Measurements from ENCODE around the gene AQP11. TPM values are rescaled to one million over a fixed set of nuclear protein-coding genes. Genes with fewer than 3 reads are reported as not detected.

Gene AQP11
- total RNA-seq, 4 donors from 2014 or later, result 0.34 to 2.3 (median 0.68) TPM

GRCh38 chr11:77602381-77603088, 12.8 kb downstream of the AQP11 start:
- TF ChIP-seq, protein P1, sequence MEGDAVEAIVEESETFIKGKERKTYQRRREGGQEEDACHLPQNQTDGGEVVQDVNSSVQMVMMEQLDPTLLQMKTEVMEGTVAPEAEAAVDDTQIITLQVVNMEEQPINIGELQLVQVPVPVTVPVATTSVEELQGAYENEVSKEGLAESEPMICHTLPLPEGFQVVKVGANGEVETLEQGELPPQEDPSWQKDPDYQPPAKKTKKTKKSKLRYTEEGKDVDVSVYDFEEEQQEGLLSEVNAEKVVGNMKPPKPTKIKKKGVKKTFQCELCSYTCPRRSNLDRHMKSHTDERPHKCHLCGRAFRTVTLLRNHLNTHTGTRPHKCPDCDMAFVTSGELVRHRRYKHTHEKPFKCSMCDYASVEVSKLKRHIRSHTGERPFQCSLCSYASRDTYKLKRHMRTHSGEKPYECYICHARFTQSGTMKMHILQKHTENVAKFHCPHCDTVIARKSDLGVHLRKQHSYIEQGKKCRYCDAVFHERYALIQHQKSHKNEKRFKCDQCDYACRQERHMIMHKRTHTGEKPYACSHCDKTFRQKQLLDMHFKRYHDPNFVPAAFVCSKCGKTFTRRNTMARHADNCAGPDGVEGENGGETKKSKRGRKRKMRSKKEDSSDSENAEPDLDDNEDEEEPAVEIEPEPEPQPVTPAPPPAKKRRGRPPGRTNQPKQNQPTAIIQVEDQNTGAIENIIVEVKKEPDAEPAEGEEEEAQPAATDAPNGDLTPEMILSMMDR (IDR thresholded peaks at IDR 0.05; ENCODE audit: low read depth), result no peak

- TF ChIP-seq, protein P1 (IDR thresholded peaks at IDR 0.05; ENCODE audit: low read depth), result no peak
Observed at GRCh38 chr11:77604281-77604680, 14.5 kb downstream of the AQP11 start.

- TF ChIP-seq, protein P1 (IDR thresholded peaks at IDR 0.05; ENCODE audit: low read depth), result no peak
Observed at GRCh38 chr11:77609234-77609633, 19.5 kb downstream of the AQP11 start.

DNA sequence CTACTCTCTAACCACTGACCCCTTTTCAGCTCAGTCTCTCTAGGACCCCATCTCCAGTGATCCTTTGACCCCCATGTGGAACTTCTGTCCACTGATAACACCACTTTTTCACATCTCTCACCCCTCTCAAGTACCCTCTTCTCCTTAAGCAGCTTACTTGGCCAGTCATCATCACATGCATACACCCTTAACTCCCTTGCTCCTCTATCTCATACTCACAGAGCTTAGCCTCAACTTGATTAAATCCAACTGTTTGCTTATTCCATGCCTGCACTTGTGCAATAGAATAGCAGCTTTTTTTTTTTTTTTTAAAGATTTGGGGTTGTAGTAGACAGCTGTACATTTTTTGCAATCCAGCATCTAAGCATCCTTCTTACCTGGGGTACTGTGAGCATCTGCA, 22.2 kb downstream of the AQP11 start:
- TF ChIP-seq, protein P1 (IDR thresholded peaks at IDR 0.05; ENCODE audit: low read depth), result no peak

DNA sequence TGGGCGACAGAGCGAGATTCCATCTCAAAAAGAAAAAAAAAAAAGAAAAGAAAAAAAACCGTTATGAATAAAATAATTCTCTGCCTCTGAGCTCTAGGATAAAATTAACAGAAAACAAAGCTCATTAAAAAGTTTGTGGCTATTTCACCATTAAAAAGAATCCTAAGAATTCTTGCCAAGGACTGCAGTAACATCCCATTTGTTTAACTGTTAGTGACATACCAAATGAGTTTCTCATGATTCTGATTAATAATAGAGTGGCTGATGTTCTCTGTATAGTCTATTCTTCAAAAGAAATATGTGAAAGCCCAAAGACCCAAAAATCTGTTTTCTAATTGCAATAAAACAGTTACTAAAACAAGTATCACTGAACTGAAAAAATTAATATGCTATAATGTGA, 28.1 kb downstream of the AQP11 start:
- TF ChIP-seq, protein P1 (IDR thresholded peaks at IDR 0.05; ENCODE audit: low read depth), result no peak

DNA sequence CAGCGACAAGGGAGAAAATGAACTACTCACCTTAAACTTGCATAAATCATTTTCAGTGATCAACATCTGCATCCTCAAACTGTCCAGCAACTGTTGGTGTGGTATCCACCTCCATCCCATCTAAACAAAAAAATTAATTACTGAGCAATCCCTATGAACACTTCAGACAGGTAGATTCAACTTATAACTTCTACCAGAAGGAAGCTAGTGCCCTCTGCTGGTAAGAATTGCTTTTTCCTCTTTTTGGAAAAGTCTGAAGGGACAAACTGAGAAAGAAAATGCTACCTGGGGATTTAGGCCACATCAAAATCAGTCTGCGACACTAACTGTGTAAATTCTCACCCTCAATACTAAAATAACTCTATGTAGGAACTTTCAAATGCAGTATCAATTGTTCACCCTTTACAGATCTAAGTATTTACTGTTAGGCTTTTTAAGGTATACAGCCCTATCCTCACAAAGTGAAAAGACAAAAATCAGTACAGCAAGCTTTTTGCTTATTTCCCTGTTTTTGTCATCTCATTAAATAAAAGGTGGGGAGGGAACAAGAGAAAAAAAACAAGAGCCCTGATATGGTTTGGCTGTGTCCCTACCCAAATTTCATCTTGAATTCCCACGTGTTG, 29.9 kb downstream of the AQP11 start:
- TF ChIP-seq, protein P1 (IDR thresholded peaks at IDR 0.05; ENCODE audit: low read depth), result no peak

DNA sequence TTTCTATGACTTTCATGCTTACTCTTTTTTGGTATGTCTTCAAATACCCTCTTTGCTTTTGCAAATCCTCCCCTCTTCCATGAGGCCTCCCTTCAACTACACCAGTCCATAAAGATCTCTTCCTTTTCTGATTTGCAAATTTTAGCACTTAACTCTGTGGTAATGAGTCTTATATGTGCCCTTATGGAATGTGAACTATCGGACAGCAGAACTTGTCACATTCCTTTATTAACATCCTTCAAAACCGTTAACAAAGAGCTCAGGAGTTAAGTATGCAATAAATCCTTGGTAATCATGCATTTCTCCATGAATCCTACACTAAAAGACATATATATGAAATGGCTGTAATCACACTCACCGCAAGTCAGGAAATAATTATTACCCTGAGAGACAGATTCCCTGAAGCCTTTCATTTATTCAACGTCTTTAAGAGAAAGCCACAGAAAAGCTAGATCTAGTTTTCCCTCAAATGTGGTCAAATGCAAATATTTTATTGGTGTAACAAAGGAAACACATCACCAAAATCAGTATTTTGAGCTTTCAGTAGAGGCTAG, 40.5 kb downstream of the AQP11 start:
- TF ChIP-seq, protein P1 (IDR thresholded peaks at IDR 0.05; ENCODE audit: low read depth), result no peak

All from subcutaneous adipose tissue (tissue), 4 donors.